Activated CD8-positive, alpha-beta T cell treated with anti-CD3 and anti-CD28 coated beads, Interleukin-2, amount 10 ng/mL, durations not matched to agents 7 days and 5 days (primary cell): Measurements from ENCODE around the gene RAP1GDS1. TPM values are rescaled to one million over a fixed set of nuclear protein-coding genes. Genes with fewer than 3 reads are reported as not detected.

Experiments
- ATAC-seq: fragments of 150-1000 bp; cut with Tn5 transposase; one replicate; pipeline ENCODE4 v1.10.0; 2021; ENCODE audit warnings: moderate library complexity
- CTCF ChIA-PET: fragments of 350-600 bp; sonication (Branson Sonifier 250); formaldehyde crosslinking; loops from one replicate; lab custom pipeline; 2021; ENCODE audit warnings: antibody characterized with exemption; lab: Charles Lee
- POLR2A ChIA-PET: fragments of 350-600 bp; sonication (Branson Sonifier 250); formaldehyde crosslinking; loops from one replicate; lab custom pipeline; 2021; ENCODE audit warnings: antibody characterized with exemption; lab: Charles Lee
- DNase-seq: peaks from one replicate; pipeline ENCODE4 v3.0.0-alpha.2; 2020
- H3K27ac Mint-ChIP-seq: one replicate; pipeline ENCODE4 v1.8.0; 2021; ENCODE audit warnings: mild to moderate bottlenecking, mixed read lengths
- H3K27me3 Mint-ChIP-seq: one replicate; pipeline ENCODE4 v1.8.0; 2021; ENCODE audit warnings: low read depth, mixed read lengths
- H3K36me3 Mint-ChIP-seq: one replicate; pipeline ENCODE4 v1.8.0; 2021; ENCODE audit warnings: low read depth, mixed read lengths
- H3K4me1 Mint-ChIP-seq: one replicate; pipeline ENCODE4 v1.8.0; 2021; ENCODE audit warnings: low read depth, mixed read lengths
- H3K4me3 Mint-ChIP-seq: one replicate; pipeline ENCODE4 v1.8.0; 2021; ENCODE audit warnings: mild to moderate bottlenecking, mixed read lengths
- H3K9me3 Mint-ChIP-seq: one replicate; pipeline ENCODE4 v1.8.0; 2022; ENCODE audit warnings: mixed read lengths; ENCODE audit not compliant: insufficient read depth
- total RNA-seq, 2 experiments: library from RNA; stranded (reverse); gene quantifications; one replicate each; pipeline ENCODE4 v1.2.3, GENCODE V29; 2021

RAP1GDS1 gene, protein sequence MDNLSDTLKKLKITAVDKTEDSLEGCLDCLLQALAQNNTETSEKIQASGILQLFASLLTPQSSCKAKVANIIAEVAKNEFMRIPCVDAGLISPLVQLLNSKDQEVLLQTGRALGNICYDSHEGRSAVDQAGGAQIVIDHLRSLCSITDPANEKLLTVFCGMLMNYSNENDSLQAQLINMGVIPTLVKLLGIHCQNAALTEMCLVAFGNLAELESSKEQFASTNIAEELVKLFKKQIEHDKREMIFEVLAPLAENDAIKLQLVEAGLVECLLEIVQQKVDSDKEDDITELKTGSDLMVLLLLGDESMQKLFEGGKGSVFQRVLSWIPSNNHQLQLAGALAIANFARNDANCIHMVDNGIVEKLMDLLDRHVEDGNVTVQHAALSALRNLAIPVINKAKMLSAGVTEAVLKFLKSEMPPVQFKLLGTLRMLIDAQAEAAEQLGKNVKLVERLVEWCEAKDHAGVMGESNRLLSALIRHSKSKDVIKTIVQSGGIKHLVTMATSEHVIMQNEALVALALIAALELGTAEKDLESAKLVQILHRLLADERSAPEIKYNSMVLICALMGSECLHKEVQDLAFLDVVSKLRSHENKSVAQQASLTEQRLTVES
- 10 to 100 TPM; 64.4 to 65.5 TPM for total RNA-seq

DNA sequence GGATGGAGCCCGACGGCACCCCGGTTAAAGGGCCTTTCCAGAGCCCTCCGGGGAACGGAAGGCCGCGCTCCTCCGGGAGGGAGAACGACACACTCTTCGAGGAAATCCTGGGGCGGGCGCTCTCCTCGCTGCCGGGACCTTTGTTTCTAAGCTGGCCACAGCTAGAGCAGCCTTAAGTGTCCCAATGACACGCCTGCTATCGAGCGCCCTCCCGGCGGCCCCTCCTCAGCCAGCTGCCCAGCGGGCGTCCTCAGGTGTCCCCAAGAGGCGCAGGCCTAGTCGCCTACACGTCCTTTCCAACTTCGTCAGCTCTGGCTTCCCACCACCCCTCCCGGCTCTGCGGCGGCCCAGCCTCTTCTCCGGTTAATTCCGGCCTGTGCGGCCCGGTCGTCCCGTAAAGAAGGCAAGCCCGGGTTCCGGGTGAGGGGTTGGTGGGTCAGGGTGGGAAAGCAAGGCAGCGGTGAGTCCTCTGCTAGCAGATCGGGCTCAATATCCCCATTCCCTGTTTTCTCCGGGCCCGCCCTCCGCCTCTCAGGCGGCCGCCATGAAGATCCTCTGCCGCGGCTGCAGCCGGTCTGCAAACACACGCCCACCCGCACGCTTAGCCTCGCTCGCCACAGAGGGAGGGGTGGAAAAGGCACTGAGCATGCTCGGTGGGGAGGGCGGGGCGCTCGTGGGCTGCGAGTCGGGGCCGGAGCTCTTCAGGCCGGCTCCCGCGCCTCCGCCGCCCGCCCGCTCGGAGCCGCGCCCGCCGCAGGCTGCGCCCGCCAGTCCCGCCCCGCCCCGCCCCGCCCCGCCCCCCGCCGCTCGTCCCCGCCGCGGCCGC, at the start of gene RAP1GDS1:
Gene RAP1GDS1, plus strand, starts transcription at position 806 of the 826 bp plus-strand sequence. CDS start 182 bp downstream, outside the sequence.
- Mint-ChIP-seq H3K27ac (peak within 1 kb of the TSS; percentile 97), H3K4me3 (peak within 1 kb of the TSS; percentile 96), H3K9me3 (no peaks in the 10 kb centered on the region), H3K36me3 (peaks cover 15% of the 10 kb centered on the region), H3K27me3 (no peaks in the 10 kb centered on the region), H3K4me1 (peaks cover 42% of the 10 kb centered on the region)
- ChIA-PET POLR2A (interaction anchor here (1.1 to 3.6 kb wide), 9 partner anchors 10 to 734 kb away, joined by 3 to 23 read pairs (median 4); partner anchors contain the start of genes EIF4E and STPG2), CTCF (interaction anchor here (0.8 to 2.9 kb wide), 5 partner anchors 14 to 194 kb away, joined by 3 to 8 read pairs (median 4); no protein-coding TSS in a partner anchor)
- ATAC-seq (peak; percentile 89), DNase-seq (peak; percentile 93)

DNA sequence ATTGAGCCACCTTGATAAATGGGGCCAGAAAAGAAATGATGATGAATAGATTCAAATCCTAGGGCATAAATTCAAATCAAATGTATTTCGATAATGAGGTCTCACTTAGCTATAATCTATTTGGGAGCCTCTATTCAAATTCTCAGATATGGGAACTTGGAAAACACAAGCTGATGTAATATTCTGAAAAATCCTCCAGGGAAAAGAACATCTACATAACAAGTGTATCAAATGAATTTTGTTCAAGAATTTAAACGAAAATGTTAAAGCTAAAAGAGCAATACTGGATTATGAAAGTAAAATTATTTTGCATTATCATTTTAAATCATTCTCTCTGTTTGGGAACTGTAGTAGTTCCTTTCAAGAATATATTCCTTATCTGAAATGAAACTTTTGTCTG, 38.9 kb upstream of the RAP1GDS1 start:
- H3K27ac Mint-ChIP-seq, result no peak overlapping the region
- peaks cover 3% of the 10 kb centered on the region for H3K27me3 Mint-ChIP-seq
- DNase-seq (no peak), ATAC-seq (no peak)
- H3K4me3 Mint-ChIP-seq, result no peak overlapping the region
- H3K9me3 Mint-ChIP-seq, result no peaks in the 10 kb centered on the region
- no peaks in the 10 kb centered on the region for H3K4me1 Mint-ChIP-seq
- POLR2A ChIA-PET, result no interaction called here
- H3K36me3 Mint-ChIP-seq, result no peaks in the 10 kb centered on the region
- CTCF ChIA-PET, result no interaction called here

DNA sequence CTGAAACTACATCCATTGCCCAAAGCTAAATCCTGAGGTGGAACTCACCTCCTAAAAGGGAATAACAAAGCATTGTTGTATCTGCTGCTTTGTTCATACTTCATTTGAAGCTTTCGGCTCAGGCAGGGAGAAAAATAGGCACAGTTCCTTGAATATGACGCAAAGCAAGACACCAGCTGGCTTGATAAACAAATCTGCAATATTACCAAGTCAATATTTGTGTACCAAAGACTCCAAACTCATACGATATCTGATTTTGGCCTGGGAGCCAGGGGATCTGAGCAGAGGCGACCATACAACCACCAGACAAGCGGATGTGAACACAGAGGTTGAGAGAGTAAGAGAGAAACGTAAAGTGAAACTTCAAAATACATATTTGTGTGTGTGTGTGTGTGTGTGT, 34.8 kb upstream of the RAP1GDS1 start:
- H3K9me3 Mint-ChIP-seq, result no peaks in the 10 kb centered on the region

DNA sequence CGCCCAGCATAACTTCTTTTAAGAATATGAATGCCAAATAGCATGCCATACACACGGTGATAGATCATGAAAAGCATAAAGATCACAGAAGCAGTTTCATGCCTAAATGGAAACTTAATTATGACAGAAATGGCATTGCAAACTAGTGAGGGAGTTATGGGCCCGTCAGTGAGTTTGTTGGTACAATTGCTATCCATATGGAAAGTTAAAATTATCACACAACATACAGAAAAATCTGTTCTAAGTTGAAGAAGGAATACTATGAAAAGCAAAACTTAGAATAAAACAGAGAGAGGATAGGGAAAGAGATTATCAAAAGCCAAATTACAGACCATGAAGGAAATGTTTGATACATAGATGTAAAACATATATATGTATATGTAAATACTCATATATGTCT, 30.2 kb upstream of the RAP1GDS1 start:
- Mint-ChIP-seq H3K27ac (no peak overlapping the region), H3K27me3 (no peaks in the 10 kb centered on the region), H3K9me3 (no peaks in the 10 kb centered on the region), H3K36me3 (no peaks in the 10 kb centered on the region), H3K4me3 (no peak overlapping the region), H3K4me1 (no peaks in the 10 kb centered on the region)
- ATAC-seq (no peak), DNase-seq (no peak)
- POLR2A ChIA-PET, result no interaction called here
- CTCF ChIA-PET, result no interaction called here

More for the DNA sequence above, 34.8 kb upstream of the RAP1GDS1 start:
- no peak for DNase-seq
- Mint-ChIP-seq H3K36me3 (no peaks in the 10 kb centered on the region), H3K27me3 (no peaks in the 10 kb centered on the region), H3K4me3 (no peak overlapping the region), H3K27ac (no peak overlapping the region), H3K4me1 (no peaks in the 10 kb centered on the region)
- ChIA-PET POLR2A (no interaction called here), CTCF (no interaction called here)
- ATAC-seq, result no peak

DNA sequence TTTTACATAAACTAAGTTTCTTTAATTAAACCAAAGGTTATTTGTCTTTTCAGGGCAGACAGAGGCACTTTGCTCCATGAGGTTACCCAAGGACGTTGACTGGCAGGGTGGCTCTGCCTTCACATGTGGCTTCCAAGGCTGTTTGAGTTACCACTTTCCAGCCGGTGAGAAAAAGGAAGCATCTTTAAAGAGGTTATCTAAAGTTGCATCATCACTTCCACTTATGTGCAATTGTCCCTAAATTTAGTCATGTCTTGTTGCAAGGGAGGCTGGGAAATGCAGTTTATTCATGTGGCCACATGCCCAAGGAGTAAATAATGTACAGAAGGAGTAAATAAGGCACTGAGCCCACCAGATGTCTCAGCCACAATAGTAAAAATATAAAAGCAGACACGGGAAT, 29.0 kb upstream of the RAP1GDS1 start:
- Mint-ChIP-seq H3K36me3 (no peaks in the 10 kb centered on the region), H3K4me3 (no peak overlapping the region), H3K27ac (no peak overlapping the region), H3K27me3 (peaks cover 2% of the 10 kb centered on the region), H3K4me1 (no peaks in the 10 kb centered on the region), H3K9me3 (no peaks in the 10 kb centered on the region)
- ChIA-PET CTCF (no interaction called here), POLR2A (no interaction called here)
- ATAC-seq (no peak), DNase-seq (no peak)

DNA sequence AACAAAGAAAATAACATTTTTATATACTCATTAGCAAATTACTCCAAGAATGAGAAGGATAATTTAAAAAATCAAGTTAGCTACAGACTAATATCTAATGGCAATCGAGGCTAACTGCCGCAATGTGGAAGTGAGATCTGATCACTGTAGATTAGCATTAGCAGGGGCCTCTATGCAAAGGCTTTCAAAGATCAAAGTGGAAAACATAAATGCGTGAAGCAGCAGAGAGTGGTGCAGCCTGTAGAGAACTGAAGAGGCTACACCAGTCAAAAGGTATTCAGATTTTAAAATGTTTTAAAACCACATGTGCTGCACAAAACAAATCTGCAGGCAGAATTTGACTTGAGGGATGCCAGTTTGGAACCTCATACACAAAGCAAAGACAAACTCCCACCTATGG, 24.0 kb upstream of the RAP1GDS1 start:
- ATAC-seq, result no peak
- ChIA-PET POLR2A (no interaction called here), CTCF (interaction anchor here (1.1 kb wide), 1 partner anchor 11 kb away, joined by 3 read pairs; no protein-coding TSS in a partner anchor)
- Mint-ChIP-seq H3K4me1 (no peaks in the 10 kb centered on the region), H3K27ac (no peak overlapping the region), H3K27me3 (peaks cover 13% of the 10 kb centered on the region), H3K36me3 (no peaks in the 10 kb centered on the region), H3K9me3 (no peaks in the 10 kb centered on the region), H3K4me3 (no peak overlapping the region)
- DNase-seq, result no peak

DNA sequence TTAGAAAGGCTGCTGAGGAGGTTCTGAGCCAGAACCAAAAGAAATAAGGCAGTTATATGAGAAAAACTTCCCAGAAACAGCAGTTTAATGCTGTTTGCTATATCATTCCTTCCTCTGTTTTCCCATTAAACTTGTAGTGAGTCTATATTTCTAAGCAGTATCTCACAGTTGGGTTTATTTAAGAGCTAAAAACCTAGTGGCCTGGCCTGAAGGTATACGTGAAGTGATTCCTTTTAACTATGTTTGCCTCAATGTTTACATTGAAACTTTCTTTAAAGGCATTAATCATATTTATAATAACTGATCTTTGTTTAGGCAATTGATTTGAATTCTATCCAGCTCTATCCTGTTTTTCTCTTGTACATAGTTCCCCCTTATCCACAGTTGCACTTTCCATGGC, 19.1 kb upstream of the RAP1GDS1 start:
- ChIA-PET POLR2A (no interaction called here), CTCF (no interaction called here)
- H3K27ac Mint-ChIP-seq, result no peak overlapping the region
- DNase-seq (no peak), ATAC-seq (no peak)
- no peaks in the 10 kb centered on the region for H3K9me3 Mint-ChIP-seq
- peaks cover 20% of the 10 kb centered on the region for H3K27me3 Mint-ChIP-seq
- no peaks in the 10 kb centered on the region for H3K4me1 Mint-ChIP-seq
- no peak overlapping the region for H3K4me3 Mint-ChIP-seq
- H3K36me3 Mint-ChIP-seq, result no peaks in the 10 kb centered on the region

DNA sequence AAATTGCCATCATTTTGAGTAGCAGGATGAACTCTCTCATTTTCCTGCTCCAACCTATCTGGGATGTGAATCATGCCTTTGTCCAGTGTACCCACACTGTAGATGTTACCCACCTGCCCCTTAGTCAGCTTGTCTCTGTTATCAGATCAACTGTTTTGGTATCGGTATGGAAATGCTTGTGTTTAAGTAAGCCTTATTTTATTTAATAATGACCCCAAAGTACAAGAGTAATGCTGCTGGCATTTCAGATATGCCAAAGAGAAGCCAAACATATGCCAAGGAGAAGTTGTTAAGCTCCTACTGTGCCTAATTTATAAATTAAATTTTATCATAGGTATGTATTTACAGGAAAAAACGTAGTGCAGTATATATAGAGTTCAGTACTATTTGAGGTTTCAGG, 18.6 kb upstream of the RAP1GDS1 start:
- H3K36me3 Mint-ChIP-seq, result no peaks in the 10 kb centered on the region

DNA sequence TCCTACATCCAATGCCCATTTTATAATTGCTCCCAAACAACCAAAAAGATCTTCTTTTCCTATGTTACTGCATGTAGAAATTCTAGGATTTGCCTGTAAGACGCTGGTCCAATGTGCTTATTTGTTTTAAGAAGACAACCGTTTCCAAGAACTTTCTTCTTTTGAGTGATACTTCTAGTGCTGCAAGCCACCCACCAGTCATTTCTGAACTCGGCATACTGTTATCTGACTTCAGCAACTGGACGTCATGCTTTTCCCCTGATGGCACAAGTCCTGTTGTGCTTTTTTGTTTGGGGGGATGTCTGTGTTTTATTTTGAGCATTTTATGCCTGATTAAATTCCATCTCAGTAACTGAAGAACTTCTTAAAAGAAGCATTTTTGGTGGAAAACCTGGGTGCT, 16.0 kb upstream of the RAP1GDS1 start:
- ATAC-seq (no peak), DNase-seq (no peak)
- Mint-ChIP-seq H3K36me3 (no peaks in the 10 kb centered on the region), H3K4me3 (no peak overlapping the region), H3K9me3 (no peaks in the 10 kb centered on the region), H3K4me1 (no peaks in the 10 kb centered on the region), H3K27ac (no peak overlapping the region), H3K27me3 (peaks cover 11% of the 10 kb centered on the region)
- CTCF ChIA-PET, result no interaction called here
- POLR2A ChIA-PET, result no interaction called here

More for the DNA sequence above, 18.6 kb upstream of the RAP1GDS1 start:
- no peak overlapping the region for H3K27ac Mint-ChIP-seq
- DNase-seq (no peak), ATAC-seq (no peak)
- ChIA-PET POLR2A (no interaction called here), CTCF (no interaction called here)
- no peak overlapping the region for H3K4me3 Mint-ChIP-seq
- no peaks in the 10 kb centered on the region for H3K9me3 Mint-ChIP-seq
- no peaks in the 10 kb centered on the region for H3K4me1 Mint-ChIP-seq
- peaks cover 20% of the 10 kb centered on the region for H3K27me3 Mint-ChIP-seq

DNA sequence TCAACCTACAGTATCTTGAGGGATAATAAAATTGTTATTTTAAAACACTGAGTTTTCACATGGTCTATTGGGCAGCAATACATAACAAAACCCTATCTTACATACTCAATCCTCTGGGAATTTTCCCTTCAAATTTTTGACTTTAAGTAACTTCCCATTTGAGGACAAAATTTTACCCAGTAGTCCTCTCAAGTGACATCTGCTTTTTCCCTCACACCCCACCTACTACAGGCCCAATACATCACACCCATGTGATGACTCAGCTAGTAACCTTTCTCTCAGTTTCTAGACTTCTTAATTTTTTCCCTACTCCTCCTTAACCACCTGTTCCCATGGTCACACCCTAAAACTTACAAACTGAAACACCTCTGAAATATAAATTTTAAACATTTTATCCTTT, 12.2 kb upstream of the RAP1GDS1 start:
- ChIA-PET POLR2A (no interaction called here), CTCF (interaction anchor here (0.7 to 1.3 kb wide), 2 partner anchors 12 to 106 kb away, joined by 3 read pairs; partner anchors contain the start of gene STPG2)
- no peaks in the 10 kb centered on the region for H3K4me1 Mint-ChIP-seq
- H3K27ac Mint-ChIP-seq, result no peak overlapping the region
- no peak for DNase-seq
- no peaks in the 10 kb centered on the region for H3K9me3 Mint-ChIP-seq
- peaks cover 8% of the 10 kb centered on the region for H3K27me3 Mint-ChIP-seq
- no peak overlapping the region for H3K4me3 Mint-ChIP-seq
- no peaks in the 10 kb centered on the region for H3K36me3 Mint-ChIP-seq
- no peak for ATAC-seq

DNA sequence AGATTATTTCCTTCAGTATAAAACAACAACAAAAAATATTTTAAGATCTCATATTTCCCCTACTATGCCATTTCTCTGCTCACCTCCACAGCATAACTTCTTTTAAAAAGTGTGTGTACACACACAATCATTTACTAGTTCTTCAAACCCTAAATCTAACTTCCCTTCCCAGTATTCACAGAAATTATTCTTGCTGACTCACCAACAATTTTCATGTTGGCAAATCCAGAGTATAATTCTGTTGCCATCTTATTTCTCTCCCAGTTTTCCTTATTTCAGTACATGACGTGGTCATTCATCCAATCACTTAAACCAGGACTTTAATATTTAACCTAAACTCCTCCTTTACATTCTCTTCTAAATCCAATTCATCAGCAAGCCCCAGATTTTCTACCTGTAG, 11.4 kb upstream of the RAP1GDS1 start:
- H3K9me3 Mint-ChIP-seq, result no peaks in the 10 kb centered on the region
- no peaks in the 10 kb centered on the region for H3K36me3 Mint-ChIP-seq
- ChIA-PET POLR2A (no interaction called here), CTCF (no interaction called here)
- H3K4me1 Mint-ChIP-seq, result no peaks in the 10 kb centered on the region
- ATAC-seq (no peak), DNase-seq (no peak)
- peaks cover 1% of the 10 kb centered on the region for H3K27me3 Mint-ChIP-seq
- H3K27ac Mint-ChIP-seq, result no peak overlapping the region
- no peak overlapping the region for H3K4me3 Mint-ChIP-seq
